Liver (tissue), 3 donors: ENCODE results near the gene NRIP2.

ENCODE experiments used
- EGR1 ChIP-seq, 2 donors: IDR thresholded peaks; 2 replicates each; pipeline ENCODE4 v1.6.1; 2016 to 2018; ENCODE audit warnings: antibody characterized with exemption in 2 of 2, low read depth in 2 of 2
- FOXA1 ChIP-seq: IDR thresholded peaks from 2 replicates; pipeline ENCODE4 v1.6.1; 2016; ENCODE audit warnings: antibody characterized with exemption
- TF ChIP-seq, protein P1 (sequence below): fragments of 150-350 bp; IDR thresholded peaks from 2 replicates; pipeline ENCODE4 v1.5.1; 2017; ENCODE audit warnings: improper control_type of control experiment, low read depth, low read length; ENCODE audit not compliant: missing input control
- donor health status: healthy.
- donor health status: healthy.

DNA sequence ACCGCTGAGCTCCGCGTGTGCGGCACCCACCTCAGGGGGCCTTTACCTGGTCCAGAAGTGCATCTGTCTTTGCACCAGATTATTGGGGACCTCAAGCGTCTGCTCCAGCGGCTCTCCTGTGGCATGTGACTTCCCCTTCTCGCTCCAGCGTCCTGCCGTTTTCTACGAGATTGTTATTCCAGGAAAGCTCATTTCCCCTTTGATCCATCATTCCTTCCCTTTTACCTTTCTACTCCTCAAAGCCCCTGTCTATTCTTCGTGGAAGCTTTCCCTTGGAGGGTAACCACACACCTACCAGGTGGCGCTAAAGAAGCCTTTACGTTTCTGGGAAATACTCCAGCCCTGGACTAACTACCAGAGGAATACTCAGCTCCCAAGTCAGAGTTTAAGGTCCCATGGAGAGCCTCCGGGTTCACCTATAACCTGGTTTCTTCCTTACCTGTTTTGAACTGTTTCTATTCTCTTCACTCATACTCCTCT is 38.6 kb downstream of the NRIP2 start:
- TF ChIP-seq, protein P1, sequence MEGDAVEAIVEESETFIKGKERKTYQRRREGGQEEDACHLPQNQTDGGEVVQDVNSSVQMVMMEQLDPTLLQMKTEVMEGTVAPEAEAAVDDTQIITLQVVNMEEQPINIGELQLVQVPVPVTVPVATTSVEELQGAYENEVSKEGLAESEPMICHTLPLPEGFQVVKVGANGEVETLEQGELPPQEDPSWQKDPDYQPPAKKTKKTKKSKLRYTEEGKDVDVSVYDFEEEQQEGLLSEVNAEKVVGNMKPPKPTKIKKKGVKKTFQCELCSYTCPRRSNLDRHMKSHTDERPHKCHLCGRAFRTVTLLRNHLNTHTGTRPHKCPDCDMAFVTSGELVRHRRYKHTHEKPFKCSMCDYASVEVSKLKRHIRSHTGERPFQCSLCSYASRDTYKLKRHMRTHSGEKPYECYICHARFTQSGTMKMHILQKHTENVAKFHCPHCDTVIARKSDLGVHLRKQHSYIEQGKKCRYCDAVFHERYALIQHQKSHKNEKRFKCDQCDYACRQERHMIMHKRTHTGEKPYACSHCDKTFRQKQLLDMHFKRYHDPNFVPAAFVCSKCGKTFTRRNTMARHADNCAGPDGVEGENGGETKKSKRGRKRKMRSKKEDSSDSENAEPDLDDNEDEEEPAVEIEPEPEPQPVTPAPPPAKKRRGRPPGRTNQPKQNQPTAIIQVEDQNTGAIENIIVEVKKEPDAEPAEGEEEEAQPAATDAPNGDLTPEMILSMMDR: no peak
- TF ChIP-seq FOXA1 (no peak), EGR1 (IDR thresholded peaks at IDR 0.05; ENCODE audit: low read depth in 2 of 2) (no peak)
